KMS-11 (cell line): ENCODE results near the gene KLHL3.

Experiments used
- H2AFZ ChIP-seq: fragments of 200-600 bp; sonication (generic); 2 replicates; pipeline ENCODE4 v1.6.1; 2016; ENCODE audit warnings: antibody characterized with exemption, mixed run types, low read depth
- H3K27ac ChIP-seq: fragments of 200-600 bp; sonication (generic); 2 replicates; pipeline ENCODE4 v1.6.1; 2016; ENCODE audit warnings: mild to moderate bottlenecking, mixed run types
- H3K27me3 ChIP-seq: fragments of 200-600 bp; sonication (generic); 2 replicates; pipeline ENCODE4 v1.6.1; 2017; ENCODE audit warnings: mild to moderate bottlenecking, low read depth, mixed run types, moderate library complexity; ENCODE audit not compliant: insufficient read depth
- H3K36me3 ChIP-seq: fragments of 200-600 bp; sonication (generic); 2 replicates; pipeline ENCODE4 v1.6.1; 2017; ENCODE audit warnings: mild to moderate bottlenecking, mixed run types; ENCODE audit not compliant: insufficient read depth
- H3K4me1 ChIP-seq: fragments of 200-600 bp; sonication (generic); 2 replicates; pipeline ENCODE4 v1.6.1; 2016; ENCODE audit warnings: mild to moderate bottlenecking, low read depth, mixed run types; ENCODE audit not compliant: poor library complexity, severe bottlenecking
- H3K4me2 ChIP-seq: fragments of 200-600 bp; sonication (generic); 2 replicates; pipeline ENCODE4 v1.7.0; 2016; ENCODE audit warnings: mild to moderate bottlenecking, mixed run types
- H3K4me3 ChIP-seq: fragments of 200-600 bp; sonication (generic); IDR thresholded peaks from 2 replicates; pipeline ENCODE4 v1.6.1; 2017; ENCODE audit warnings: low read depth, low read length, mixed read lengths; ENCODE audit not compliant: insufficient read depth
- H3K79me2 ChIP-seq: fragments of 200-600 bp; sonication (generic); 2 replicates; pipeline ENCODE4 v1.6.1; 2016; ENCODE audit warnings: low read depth, mixed run types; ENCODE audit not compliant: insufficient read depth
- H3K9ac ChIP-seq: fragments of 200-600 bp; sonication (generic); 2 replicates; pipeline ENCODE4 v1.6.1; 2016; ENCODE audit warnings: mild to moderate bottlenecking, mixed run types
- H4K20me1 ChIP-seq: fragments of 200-600 bp; sonication (generic); 2 replicates; pipeline ENCODE4 v1.6.1; 2016; ENCODE audit warnings: mild to moderate bottlenecking, mixed run types; ENCODE audit not compliant: insufficient read depth
- CTCF ChIP-seq: fragments of 200-600 bp; sonication (generic); conservative IDR thresholded peaks from 2 replicates; pipeline ENCODE4 v1.6.1; 2017; ENCODE audit warnings: low read depth, mild to moderate bottlenecking, antibody characterized with exemption, low read length, moderate library complexity, mixed read lengths

The KLHL3 gene

GRCh38 chr5:137595396-137596079, 140.4 kb downstream of the KLHL3 start:
- H3K9ac ChIP-seq, result no peak overlapping the region
- H3K4me1 ChIP-seq, result no peaks in the 10 kb centered on the region
- no peak overlapping the region for H3K4me2 ChIP-seq
- no peak overlapping the region for H3K27ac ChIP-seq
- no peak for TF ChIP-seq CTCF
- no peaks in the 10 kb centered on the region for H3K27me3 ChIP-seq
- H3K36me3 ChIP-seq, result no peaks in the 10 kb centered on the region
- H3K79me2 ChIP-seq, result no peaks in the 10 kb centered on the region
- H2AFZ ChIP-seq, result no peak overlapping the region
- H3K4me3 ChIP-seq, result no peak overlapping the region
- no peaks in the 10 kb centered on the region for H4K20me1 ChIP-seq

DNA sequence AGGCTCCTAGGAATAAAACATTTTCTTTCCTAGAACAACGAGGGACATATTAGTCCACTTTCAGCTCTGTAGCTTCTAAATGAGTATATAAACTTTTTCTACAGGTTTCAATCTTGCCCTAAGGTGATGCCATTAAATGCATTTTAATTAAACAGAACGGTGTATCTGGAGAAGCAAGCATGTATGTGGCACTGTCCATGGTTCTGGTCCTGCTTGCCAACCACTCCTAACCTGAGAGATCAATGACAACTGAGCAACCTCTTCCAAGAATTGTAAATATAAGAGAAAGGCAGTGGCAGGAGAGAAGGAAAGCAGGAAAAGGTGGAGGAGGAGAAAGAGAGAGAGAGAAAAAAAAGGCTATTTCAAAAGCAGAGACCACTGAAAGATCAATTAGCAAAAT, 141.2 kb downstream of the KLHL3 start:
- Histone ChIP-seq H2AFZ (no peak overlapping the region), H3K27me3 (no peaks in the 10 kb centered on the region), H3K79me2 (no peaks in the 10 kb centered on the region), H3K4me2 (no peak overlapping the region), H4K20me1 (no peaks in the 10 kb centered on the region), H3K36me3 (no peaks in the 10 kb centered on the region), H3K4me1 (no peaks in the 10 kb centered on the region), H3K4me3 (no peak overlapping the region), H3K9ac (no peak overlapping the region), H3K27ac (no peak overlapping the region)
- TF ChIP-seq CTCF, result no peak

DNA sequence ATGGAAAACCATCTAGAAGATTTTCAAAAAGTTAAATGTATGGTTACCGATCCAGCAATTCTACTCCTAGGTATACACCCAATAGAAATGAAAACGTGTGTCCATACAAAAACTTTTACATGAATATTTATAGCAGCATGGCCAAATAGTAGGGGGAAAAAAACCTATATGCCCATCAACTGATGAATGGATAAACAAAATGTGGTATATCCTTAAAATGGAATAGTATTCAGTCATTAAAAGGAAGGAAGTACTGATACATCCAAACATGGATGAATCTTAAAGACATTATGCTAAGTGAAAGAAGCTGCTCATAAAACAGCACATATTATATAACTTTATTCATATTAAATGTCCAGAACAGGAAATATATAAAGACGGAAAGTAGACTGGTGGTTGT, 143.6 kb downstream of the KLHL3 start:
- H3K27ac ChIP-seq, result no peak overlapping the region
- no peaks in the 10 kb centered on the region for H3K27me3 ChIP-seq
- H2AFZ ChIP-seq, result no peak overlapping the region

DNA sequence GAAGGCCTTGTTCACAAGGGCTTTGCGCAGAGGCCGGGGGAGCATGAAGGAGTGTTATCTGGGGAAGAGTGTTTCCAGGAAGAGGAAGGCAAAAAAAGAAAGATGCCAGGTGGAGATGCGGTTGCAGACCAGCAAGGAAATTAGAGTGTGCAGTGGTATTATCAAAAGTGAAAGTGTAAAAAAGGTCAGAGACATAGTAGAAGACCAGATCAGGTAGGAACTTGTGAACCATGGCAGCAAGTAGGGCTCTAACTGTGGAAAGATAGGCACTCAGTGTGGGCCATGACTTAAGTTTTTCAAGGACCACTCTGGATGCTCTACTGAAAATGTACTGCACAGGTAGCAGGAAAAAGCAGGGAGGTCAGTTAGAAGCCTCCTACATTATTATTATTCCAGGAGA, 146.7 kb downstream of the KLHL3 start:
- Histone ChIP-seq H4K20me1 (no peaks in the 10 kb centered on the region), H3K27me3 (no peaks in the 10 kb centered on the region), H3K9ac (no peak overlapping the region), H3K4me1 (no peaks in the 10 kb centered on the region), H3K4me3 (no peak overlapping the region), H3K79me2 (no peaks in the 10 kb centered on the region), H2AFZ (no peak overlapping the region), H3K4me2 (no peak overlapping the region), H3K36me3 (no peaks in the 10 kb centered on the region), H3K27ac (no peak overlapping the region)
- TF ChIP-seq CTCF, result no peak

More for the DNA sequence above, 143.6 kb downstream of the KLHL3 start:
- Histone ChIP-seq H3K4me3 (no peak overlapping the region), H4K20me1 (no peaks in the 10 kb centered on the region), H3K4me2 (no peak overlapping the region), H3K79me2 (no peaks in the 10 kb centered on the region), H3K9ac (no peak overlapping the region), H3K4me1 (no peaks in the 10 kb centered on the region), H3K36me3 (no peaks in the 10 kb centered on the region)
- no peak for TF ChIP-seq CTCF
